ENCODE data around the gene SYNGR4.

DNA sequence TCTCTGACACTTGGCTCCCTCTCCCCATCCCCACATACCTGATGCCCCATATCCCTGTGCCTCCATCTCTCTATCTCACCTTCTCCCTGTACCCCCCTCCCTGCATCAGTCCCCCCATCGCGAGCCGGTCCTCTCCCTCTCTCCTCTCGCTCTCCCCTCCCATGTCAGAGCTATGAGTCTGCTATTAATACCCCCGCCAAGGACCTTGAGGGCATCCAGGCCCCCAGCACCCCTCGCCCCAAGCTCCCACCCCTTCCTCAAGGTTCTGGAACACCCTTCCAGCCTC is 30.9 kb downstream of the SYNGR4 start:
- TF ChIP-seq CTCF (IDR thresholded peaks at IDR 0.05): no peak
- TF ChIP-seq POLR2AphosphoS5 (IDR thresholded peaks at IDR 0.05): no peak
- no peak for TF ChIP-seq POLR2A (IDR thresholded peaks at IDR 0.05)
- TF ChIP-seq EP300 (IDR thresholded peaks at IDR 0.05): no peak

All from upper lobe of left lung (tissue), 4 donors.